Activated CD4-positive, alpha-beta memory T cell treated with anti-CD3 and anti-CD28 coated beads, Interleukin-2, amount 10 ng/mL, durations not matched to agents 7 days and 5 days (primary cell): Measurements from ENCODE around the gene TMEM91. TPM values are rescaled to one million over a fixed set of nuclear protein-coding genes. Genes with fewer than 3 reads are reported as not detected.

ENCODE experiments used
- CTCF ChIA-PET: fragments of 350-600 bp; sonication (Branson Sonifier 250); formaldehyde crosslinking; loops from one replicate; lab custom pipeline; 2021; ENCODE audit warnings: antibody characterized with exemption, inconsistent platforms; lab: Charles Lee
- POLR2A ChIA-PET: fragments of 350-600 bp; sonication (Branson Sonifier 250); formaldehyde crosslinking; loops from one replicate; lab custom pipeline; 2021; ENCODE audit warnings: antibody characterized with exemption; lab: Charles Lee
- DNase-seq: peaks from one replicate; pipeline ENCODE4 v3.0.0-alpha.2; 2020
- H3K27ac Mint-ChIP-seq: one replicate; pipeline ENCODE4 v1.8.0; 2021; ENCODE audit warnings: mild to moderate bottlenecking, mixed read lengths
- H3K27me3 Mint-ChIP-seq: one replicate; pipeline ENCODE4 v1.8.0; 2021; ENCODE audit warnings: mixed read lengths
- H3K36me3 Mint-ChIP-seq: one replicate; pipeline ENCODE4 v1.8.0; 2021; ENCODE audit warnings: low read depth, mixed read lengths
- H3K4me1 Mint-ChIP-seq: one replicate; pipeline ENCODE4 v1.8.0; 2021; ENCODE audit warnings: mixed read lengths
- H3K4me3 Mint-ChIP-seq: one replicate; pipeline ENCODE4 v1.8.0; 2021; ENCODE audit warnings: mild to moderate bottlenecking, mixed read lengths
- H3K9me3 Mint-ChIP-seq: one replicate; pipeline ENCODE4 v1.8.0; 2021; ENCODE audit warnings: mixed read lengths
- total RNA-seq, 2 experiments: library from RNA; stranded (reverse); gene quantifications; one replicate each; pipeline ENCODE4 v1.2.3, GENCODE V29; 2021

TMEM91 gene
- total RNA-seq, 2 experiments from 2014 or later, result 8.0 to 9.6 TPM

DNA sequence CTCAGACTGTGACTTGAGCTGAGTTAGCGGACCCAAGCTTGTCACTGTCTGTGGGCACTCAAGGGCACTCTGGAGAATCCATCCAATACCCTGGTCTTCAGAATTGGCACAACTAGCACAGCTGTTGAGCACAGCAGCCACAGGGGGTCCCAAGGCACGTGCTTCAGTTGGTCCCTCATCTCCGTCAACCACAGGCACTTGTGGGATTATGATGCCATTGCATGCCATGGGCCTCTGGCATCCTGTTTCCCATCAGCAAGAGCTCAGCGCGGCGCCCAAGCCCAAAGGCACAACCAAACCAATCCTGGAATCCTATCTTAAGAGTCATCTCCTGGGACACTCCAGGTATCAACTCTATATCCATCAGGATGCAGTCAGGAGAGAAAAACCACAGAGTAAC is 54.6 kb downstream of the TMEM91 start:
- H3K9me3 Mint-ChIP-seq, result no peaks in the 10 kb centered on the region
- H3K4me1 Mint-ChIP-seq, result peaks cover 40% of the 10 kb centered on the region
- no peaks in the 10 kb centered on the region for H3K27me3 Mint-ChIP-seq
- H3K36me3 Mint-ChIP-seq, result peaks cover 34% of the 10 kb centered on the region
- no peak overlapping the region for H3K4me3 Mint-ChIP-seq
- ChIA-PET POLR2A (interaction anchor here (0.9 to 1.9 kb wide), 2 partner anchors 103 to 110 kb away, joined by 3 to 7 read pairs; no protein-coding TSS in a partner anchor), CTCF (interaction anchor here (0.6 to 1.7 kb wide), 8 partner anchors 8 to 1126 kb away, joined by 3 to 6 read pairs (median 3); partner anchors contain the start of genes B9D2 and DMAC2)
- DNase-seq, result no peak
- H3K27ac Mint-ChIP-seq, result peak overlapping the region; percentile 51

- no peak overlapping the region for H3K27ac Mint-ChIP-seq
- no peak overlapping the region for H3K4me3 Mint-ChIP-seq
- H3K4me1 Mint-ChIP-seq, result peaks cover 37% of the 10 kb centered on the region
- H3K27me3 Mint-ChIP-seq, result no peaks in the 10 kb centered on the region
- ChIA-PET POLR2A (interaction anchor here (0.9 to 1.9 kb wide), 2 partner anchors 104 to 110 kb away, joined by 3 to 7 read pairs; no protein-coding TSS in a partner anchor), CTCF (interaction anchor here (0.7 to 1.7 kb wide), 7 partner anchors 8 to 124 kb away, joined by 3 to 6 read pairs (median 3); partner anchors contain the start of genes B9D2 and DMAC2)
- no peaks in the 10 kb centered on the region for H3K9me3 Mint-ChIP-seq
- H3K36me3 Mint-ChIP-seq, result peaks cover 40% of the 10 kb centered on the region
- DNase-seq, result peak; percentile 33
Measured at GRCh38 chr19:41431426-41432386, 55.4 kb downstream of the TMEM91 start.

- DNase-seq, result no peak
- CTCF ChIA-PET, result interaction anchor here (0.6 to 0.9 kb wide), 2 partner anchors 130 to 229 kb away, joined by 3 read pairs; no protein-coding TSS in a partner anchor
- POLR2A ChIA-PET, result no interaction called here
- no peaks in the 10 kb centered on the region for H3K9me3 Mint-ChIP-seq
- peaks cover 35% of the 10 kb centered on the region for H3K36me3 Mint-ChIP-seq
- no peak overlapping the region for H3K27ac Mint-ChIP-seq
- no peak overlapping the region for H3K4me3 Mint-ChIP-seq
- H3K4me1 Mint-ChIP-seq, result peaks cover 24% of the 10 kb centered on the region
- H3K27me3 Mint-ChIP-seq, result no peaks in the 10 kb centered on the region
Measured at GRCh38 chr19:41433171-41433570, 56.8 kb downstream of the TMEM91 start.

Other genes with a start within 250 kb of the TMEM91 start
- gene CYP2S1, start 183.3 kb upstream of the TMEM91 start, total RNA-seq, result 1 to 10 TPM in 1 of 2 experiments, under 1 TPM in 1; 0.68 to 1.6 TPM
- under 1 TPM; 0.55 to 0.60 TPM for gene AXL, start 157.3 kb upstream of the TMEM91 start, total RNA-seq
- 100 to 1,000 TPM; 373 to 398 TPM for gene HNRNPUL1, start 112.2 kb upstream of the TMEM91 start, total RNA-seq
- gene CCDC97, start 66.4 kb upstream of the TMEM91 start, total RNA-seq, result 10 to 100 TPM; 43.0 to 43.4 TPM
- gene TGFB1, start 22.6 kb upstream of the TMEM91 start, total RNA-seq, result 100 to 1,000 TPM; 236 to 247 TPM
- gene B9D2, start 12.4 kb upstream of the TMEM91 start, total RNA-seq, result 10 to 100 TPM; 10.8 to 11.2 TPM
- 10 to 100 TPM; 18.8 to 25.2 TPM for gene EXOSC5, start 20.8 kb downstream of the TMEM91 start, total RNA-seq
- gene BCKDHA, start 21.3 kb downstream of the TMEM91 start, total RNA-seq, result 10 to 100 TPM; 17.9 to 27.1 TPM
- gene B3GNT8, start 50.8 kb downstream of the TMEM91 start, total RNA-seq, result 1 to 10 TPM; 4.3 to 5.4 TPM
- gene DMAC2, start 63.4 kb downstream of the TMEM91 start, total RNA-seq, result 10 to 100 TPM; 36.0 to 38.4 TPM
- not detected for gene ERICH4, start 66.6 kb downstream of the TMEM91 start, total RNA-seq
- 10 to 100 TPM; 77.0 to 77.8 TPM for gene CEACAM21, start 199.6 kb downstream of the TMEM91 start, total RNA-seq